Testis (tissue), 3 donors: ENCODE measurements around the gene CPSF4. TPM values are rescaled to one million over a fixed set of nuclear protein-coding genes. Genes with fewer than 3 reads are reported as not detected.

Experiments
- DNase-seq: peaks from one replicate; pipeline ENCODE4 v3.0.0-alpha.2; 2019
- H3K27ac ChIP-seq, 2 donors: fragments of 200-600 bp; sonication (generic); one replicate each; pipeline ENCODE4 v1.5.1; 2019
- H3K27me3 ChIP-seq: fragments of 200-600 bp; sonication (generic); one replicate; pipeline ENCODE4 v1.5.1; 2019
- H3K36me3 ChIP-seq: fragments of 200-600 bp; sonication (generic); one replicate; pipeline ENCODE4 v1.5.1; 2017; ENCODE audit warnings: low read depth; ENCODE audit errors: missing control alignments
- H3K4me1 ChIP-seq: fragments of 200-600 bp; sonication (generic); one replicate; pipeline ENCODE4 v1.5.1; 2019
- H3K4me3 ChIP-seq, 2 donors: fragments of 200-600 bp; sonication (generic); one replicate each; pipeline ENCODE4 v1.5.1; 2017 to 2019
- H3K9me3 ChIP-seq: fragments of 200-600 bp; sonication (generic); one replicate; pipeline ENCODE4 v1.5.1; 2017
- POLR2A ChIP-seq: fragments of 450-650 bp; IDR thresholded peaks from one replicate; pipeline ENCODE4 v1.6.1; 2017; ENCODE audit warnings: antibody characterized with exemption, mild to moderate bottlenecking, moderate library complexity
- WGBS, 2 donors: methylation state at CpG; one replicate each; pipeline ENCODE4 v1.1.5; 2018; 5-methylcytosine and 5-hydroxymethylcytosine counted together
- intact Hi-C: fragments of 100-400 bp; cut with DNase I; formaldehyde crosslinking; loops from one replicate; pipeline ENCODE4 v1.15.1; 2023; ENCODE audit warnings: low total_unique reads
- polyA plus RNA-seq: library from polyadenylated mRNA; stranded (reverse); fragments of 350-450 nt; fragmentation: Illumina TruSeq; extraction: RNeasy Lipid Tissue Mini Kit (QIAGEN cat#74804); gene quantifications from one replicate; pipeline ENCODE4 v1.2.3, GENCODE V29; 2014; ENCODE audit warnings: low read depth, low replicate concordance; ENCODE audit not compliant: insufficient read depth
- total RNA-seq, 2 donors: library from RNA; depleted of rRNA; stranded (reverse); fragments of >200 nt; gene quantifications; one replicate each; pipeline ENCODE4 v1.2.3, GENCODE V29; 2016
- TF ChIP-seq, protein P1 (sequence below), 3 experiments: fragments of 450-650 bp in 2 of 3; fragments of 200-600 bp in 1 of 3; sonication (generic) in 1 of 3; IDR thresholded peaks; one replicate each; pipeline ENCODE4 v1.5.1; 2016 to 2019; ENCODE audit warnings: antibody characterized with exemption in 3 of 3, mild to moderate bottlenecking in 2 of 3, moderate library complexity in 1 of 3

The CPSF4 gene
- total and polyA plus RNA-seq, 3 donors from 2014 or later, result 82.4 to 130 (median 107) TPM

DNA sequence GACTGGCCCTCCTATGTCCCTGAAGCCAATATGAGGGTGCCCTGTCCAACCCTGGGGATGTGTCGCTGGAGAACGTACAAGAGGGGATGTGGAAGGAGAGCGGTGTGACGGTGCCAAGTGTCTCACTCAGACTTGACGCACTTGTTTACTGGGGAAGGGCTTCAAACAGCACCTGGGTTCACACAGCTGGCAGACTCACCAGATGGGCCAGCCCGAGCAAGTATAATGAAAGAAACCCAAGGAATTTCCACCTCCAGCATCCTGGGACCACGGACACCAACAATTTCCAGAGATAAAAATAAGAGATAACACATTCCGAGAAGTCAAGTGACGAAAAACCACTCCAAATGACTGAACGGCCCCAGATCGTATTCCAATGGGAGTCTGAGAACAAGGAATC is 21.9 kb downstream of the CPSF4 start:
- intact Hi-C loops, result no loop called here
- H3K4me3 ChIP-seq, result no peak overlapping the region
- WGBS, 2 donors, result 83 to 85% methylated on average over 11 of the region's 11 CpGs

DNA sequence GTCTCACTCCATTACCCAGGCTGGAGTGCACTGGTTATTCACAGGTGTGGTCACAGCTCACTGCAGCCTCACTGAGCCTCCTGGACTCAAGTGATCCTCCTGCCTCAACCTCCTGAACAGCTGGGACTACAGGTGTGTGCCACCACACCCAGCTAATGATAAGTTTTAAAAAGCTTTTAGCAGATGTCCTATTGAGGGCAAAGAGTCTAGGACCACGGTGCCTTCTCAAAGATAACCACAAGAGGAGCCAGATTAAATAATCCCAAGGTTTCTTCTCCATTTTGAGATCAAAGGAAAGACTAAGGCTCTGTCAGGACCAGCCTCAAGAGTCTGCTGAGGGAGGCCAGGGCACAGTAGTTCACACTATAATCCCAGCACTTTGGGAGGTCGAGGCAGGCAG is 22.5 kb downstream of the CPSF4 start:
- TF ChIP-seq, protein P1, sequence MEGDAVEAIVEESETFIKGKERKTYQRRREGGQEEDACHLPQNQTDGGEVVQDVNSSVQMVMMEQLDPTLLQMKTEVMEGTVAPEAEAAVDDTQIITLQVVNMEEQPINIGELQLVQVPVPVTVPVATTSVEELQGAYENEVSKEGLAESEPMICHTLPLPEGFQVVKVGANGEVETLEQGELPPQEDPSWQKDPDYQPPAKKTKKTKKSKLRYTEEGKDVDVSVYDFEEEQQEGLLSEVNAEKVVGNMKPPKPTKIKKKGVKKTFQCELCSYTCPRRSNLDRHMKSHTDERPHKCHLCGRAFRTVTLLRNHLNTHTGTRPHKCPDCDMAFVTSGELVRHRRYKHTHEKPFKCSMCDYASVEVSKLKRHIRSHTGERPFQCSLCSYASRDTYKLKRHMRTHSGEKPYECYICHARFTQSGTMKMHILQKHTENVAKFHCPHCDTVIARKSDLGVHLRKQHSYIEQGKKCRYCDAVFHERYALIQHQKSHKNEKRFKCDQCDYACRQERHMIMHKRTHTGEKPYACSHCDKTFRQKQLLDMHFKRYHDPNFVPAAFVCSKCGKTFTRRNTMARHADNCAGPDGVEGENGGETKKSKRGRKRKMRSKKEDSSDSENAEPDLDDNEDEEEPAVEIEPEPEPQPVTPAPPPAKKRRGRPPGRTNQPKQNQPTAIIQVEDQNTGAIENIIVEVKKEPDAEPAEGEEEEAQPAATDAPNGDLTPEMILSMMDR (IDR thresholded peaks at IDR 0.05), result peak in 1 of 3 experiments; percentile 5
- no peak for TF ChIP-seq POLR2A
- H3K9me3 ChIP-seq, result no peaks in the 10 kb centered on the region
- H3K27ac ChIP-seq, result no peak overlapping the region
- no peaks in the 10 kb centered on the region for H3K36me3 ChIP-seq
- peaks cover 14% of the 10 kb centered on the region for H3K4me1 ChIP-seq
- 88 to 95% methylated on average over 2 of the region's 2 CpGs for WGBS, 2 donors
- intact Hi-C loops, result no loop called here
- H3K27me3 ChIP-seq, result no peaks in the 10 kb centered on the region
- no peak for DNase-seq
- H3K4me3 ChIP-seq, result no peak overlapping the region

More for the DNA sequence above, 21.9 kb downstream of the CPSF4 start:
- no peak for DNase-seq
- H3K27ac ChIP-seq, result no peak overlapping the region
- H3K36me3 ChIP-seq, result no peaks in the 10 kb centered on the region
- H3K4me1 ChIP-seq, result peaks cover 14% of the 10 kb centered on the region
- no peaks in the 10 kb centered on the region for H3K9me3 ChIP-seq
- no peaks in the 10 kb centered on the region for H3K27me3 ChIP-seq
- TF ChIP-seq, protein P1 (IDR thresholded peaks at IDR 0.05), result no peak

DNA sequence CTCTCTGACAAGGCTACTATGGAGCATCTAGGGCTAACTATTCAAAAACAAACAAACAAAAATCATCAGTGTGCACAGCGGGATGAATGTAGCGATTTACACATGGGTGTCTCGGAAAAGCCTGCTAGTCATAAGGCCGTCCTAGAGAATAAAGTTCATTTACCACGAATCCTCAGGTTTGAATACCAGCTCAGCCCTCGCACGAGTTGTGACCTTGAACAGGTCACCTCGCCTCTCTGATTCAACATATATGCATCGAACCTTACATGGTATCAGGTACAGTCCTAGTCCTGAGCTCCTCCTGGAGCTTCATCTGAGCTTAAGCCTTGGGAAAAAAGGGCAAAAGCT is 26.7 kb downstream of the CPSF4 start:
- Histone ChIP-seq H3K27ac (peak overlapping the region; percentile 73 to 85), H3K36me3 (no peaks in the 10 kb centered on the region), H3K4me3 (peak overlapping the region; percentile 80 to 93), H3K9me3 (no peaks in the 10 kb centered on the region), H3K27me3 (no peaks in the 10 kb centered on the region), H3K4me1 (peaks cover 14% of the 10 kb centered on the region)
- intact Hi-C loops, result no loop called here
- TF ChIP-seq, protein P1 (IDR thresholded peaks at IDR 0.05), result no peak
- TF ChIP-seq POLR2A, result no peak
- DNase-seq, result no peak
- 2 to 5% methylated on average over 9 of the region's 9 CpGs for WGBS, 2 donors

DNA sequence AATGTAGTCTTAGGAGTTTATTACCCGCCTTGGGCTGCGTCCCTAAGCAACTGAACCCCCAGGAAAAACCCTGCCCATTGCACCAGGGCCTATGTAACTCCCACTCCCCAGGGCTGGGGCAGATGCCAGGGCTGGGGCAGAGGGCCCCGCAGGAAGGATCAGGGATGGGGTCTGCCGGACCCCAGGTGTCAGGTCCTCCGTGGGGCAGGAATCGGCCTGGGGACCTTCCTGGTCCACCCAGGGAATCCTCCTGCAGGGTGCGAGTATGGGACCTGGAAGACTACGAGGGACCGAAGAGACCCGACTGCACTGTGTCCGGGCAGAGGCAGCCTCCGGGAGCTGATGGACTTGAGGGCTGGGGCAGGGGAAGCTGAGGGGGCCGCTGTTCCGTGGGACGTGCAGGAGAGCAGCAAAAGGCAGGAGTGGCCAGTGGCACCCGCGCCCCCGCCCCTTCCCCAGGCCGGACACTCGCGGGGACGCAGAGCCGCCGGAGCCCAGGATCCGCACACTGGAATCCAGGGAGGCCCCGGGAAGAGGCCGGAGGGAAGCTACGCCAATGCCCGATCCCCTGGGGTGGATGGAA is 29.7 kb downstream of the CPSF4 start:
- no peak for DNase-seq
- 56 to 79% methylated on average over 16 to 29 of the region's 29 CpGs for WGBS, 2 donors
- intact Hi-C loops, result no loop called here
- H3K36me3 ChIP-seq, result no peaks in the 10 kb centered on the region
- H3K4me1 ChIP-seq, result peaks cover 8% of the 10 kb centered on the region
- no peaks in the 10 kb centered on the region for H3K9me3 ChIP-seq
- H3K27me3 ChIP-seq, result no peaks in the 10 kb centered on the region
- TF ChIP-seq POLR2A, result no peak
- TF ChIP-seq, protein P1 (IDR thresholded peaks at IDR 0.05), result no peak
- no peak overlapping the region for H3K4me3 ChIP-seq
- H3K27ac ChIP-seq, result no peak overlapping the region

DNA sequence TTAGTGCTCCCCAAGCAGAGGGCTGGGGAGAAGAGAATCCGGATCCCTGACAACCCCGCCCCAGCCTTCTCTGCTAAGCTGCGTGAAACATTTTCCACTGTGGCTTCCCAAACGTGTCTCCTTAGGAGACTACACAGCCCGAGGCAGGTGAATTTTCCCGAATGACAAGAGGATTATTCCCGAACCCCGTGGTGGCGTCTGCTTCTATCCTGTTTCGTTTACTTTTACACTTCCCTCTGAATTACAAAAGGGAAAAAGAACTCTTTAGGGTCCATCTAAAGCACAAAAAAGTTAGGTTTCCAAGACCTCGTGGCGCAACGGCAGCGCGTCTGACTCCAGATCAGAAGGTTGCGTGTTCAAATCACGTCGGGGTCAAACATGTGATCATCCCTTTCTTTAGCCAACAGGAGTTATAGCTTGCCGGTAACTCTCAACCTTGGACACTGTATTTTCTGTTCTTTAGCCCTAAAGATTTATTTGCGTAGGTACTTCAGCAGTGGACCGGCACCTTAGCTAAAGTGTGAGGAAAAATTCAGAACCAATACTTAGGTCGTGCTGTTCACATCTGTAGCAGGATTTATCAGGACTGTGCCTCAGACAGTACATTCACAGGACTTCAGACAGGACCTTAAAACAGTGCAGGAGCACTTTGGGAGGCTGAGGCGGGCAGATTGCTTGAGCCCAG is 30.8 kb downstream of the CPSF4 start:
- TF ChIP-seq POLR2A, result no peak
- TF ChIP-seq, protein P1 (IDR thresholded peaks at IDR 0.05), result no peak
- H3K27ac ChIP-seq, result peak overlapping the region in 1 of 2 donors; percentile 47
- H3K4me3 ChIP-seq, result no peak overlapping the region
- WGBS, 2 donors, result 30 to 38% methylated on average over 23 of the region's 23 CpGs
- H3K27me3 ChIP-seq, result no peaks in the 10 kb centered on the region
- intact Hi-C loops, result no loop called here
- H3K4me1 ChIP-seq, result peaks cover 12% of the 10 kb centered on the region
- no peaks in the 10 kb centered on the region for H3K36me3 ChIP-seq
- no peak for DNase-seq
- no peaks in the 10 kb centered on the region for H3K9me3 ChIP-seq
